GM19239 (cell line): ENCODE measurements around the gene PRDX6.

Experiments used
- DNase-seq: peaks from one replicate; pipeline ENCODE4 v3.0.0; 2011; ENCODE audit warnings: low spot score; ENCODE audit not compliant: insufficient read length
- FAIRE-seq: peaks from 2 replicates; lab custom pipeline; 2011; peaks lifted over from hg19 to GRCh38; lab: Jason Lieb, UNC

The PRDX6 gene, protein sequence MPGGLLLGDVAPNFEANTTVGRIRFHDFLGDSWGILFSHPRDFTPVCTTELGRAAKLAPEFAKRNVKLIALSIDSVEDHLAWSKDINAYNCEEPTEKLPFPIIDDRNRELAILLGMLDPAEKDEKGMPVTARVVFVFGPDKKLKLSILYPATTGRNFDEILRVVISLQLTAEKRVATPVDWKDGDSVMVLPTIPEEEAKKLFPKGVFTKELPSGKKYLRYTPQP

DNA sequence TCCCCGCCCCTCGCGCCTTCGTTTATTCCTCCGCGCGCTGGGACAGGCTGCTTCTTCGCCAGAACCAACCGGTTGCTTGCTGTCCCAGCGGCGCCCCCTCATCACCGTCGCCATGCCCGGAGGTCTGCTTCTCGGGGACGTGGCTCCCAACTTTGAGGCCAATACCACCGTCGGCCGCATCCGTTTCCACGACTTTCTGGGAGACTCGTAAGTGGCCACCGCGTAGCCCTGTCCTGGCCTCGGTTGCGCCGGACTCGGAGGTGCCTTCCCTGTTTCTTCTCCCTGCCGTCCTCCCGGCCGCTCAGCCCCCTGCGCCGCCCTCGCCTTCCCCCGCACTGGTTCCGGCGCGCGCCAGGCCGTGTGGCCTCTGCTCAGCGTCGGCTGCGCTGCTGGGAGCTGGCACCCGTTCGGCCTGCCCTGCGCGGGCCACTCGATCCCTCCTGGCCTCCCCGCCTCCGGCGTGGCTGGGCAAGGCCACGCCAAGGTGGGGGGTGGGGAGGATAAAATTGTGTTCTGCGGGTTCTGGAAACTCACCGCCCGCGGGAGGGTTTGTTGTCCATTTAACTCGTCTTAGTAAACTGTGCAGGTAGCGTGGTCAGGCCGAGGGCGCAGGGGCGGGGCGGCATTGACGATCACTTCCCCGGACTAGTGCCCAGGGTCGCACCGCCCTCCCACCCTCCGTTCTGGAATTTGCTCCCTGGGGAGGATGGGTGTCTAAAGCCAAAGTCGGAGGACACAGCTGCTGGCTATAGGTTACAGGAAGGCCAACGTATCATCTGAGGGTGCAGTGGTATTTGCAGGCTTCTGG is at the start of gene PRDX6:
PRDX6 (plus strand) TSS at position 50 of the 808 bp plus-strand sequence; CDS start at position 113, 63 bp downstream.
- FAIRE-seq (no peak), DNase-seq (peak; percentile 86)

DNA sequence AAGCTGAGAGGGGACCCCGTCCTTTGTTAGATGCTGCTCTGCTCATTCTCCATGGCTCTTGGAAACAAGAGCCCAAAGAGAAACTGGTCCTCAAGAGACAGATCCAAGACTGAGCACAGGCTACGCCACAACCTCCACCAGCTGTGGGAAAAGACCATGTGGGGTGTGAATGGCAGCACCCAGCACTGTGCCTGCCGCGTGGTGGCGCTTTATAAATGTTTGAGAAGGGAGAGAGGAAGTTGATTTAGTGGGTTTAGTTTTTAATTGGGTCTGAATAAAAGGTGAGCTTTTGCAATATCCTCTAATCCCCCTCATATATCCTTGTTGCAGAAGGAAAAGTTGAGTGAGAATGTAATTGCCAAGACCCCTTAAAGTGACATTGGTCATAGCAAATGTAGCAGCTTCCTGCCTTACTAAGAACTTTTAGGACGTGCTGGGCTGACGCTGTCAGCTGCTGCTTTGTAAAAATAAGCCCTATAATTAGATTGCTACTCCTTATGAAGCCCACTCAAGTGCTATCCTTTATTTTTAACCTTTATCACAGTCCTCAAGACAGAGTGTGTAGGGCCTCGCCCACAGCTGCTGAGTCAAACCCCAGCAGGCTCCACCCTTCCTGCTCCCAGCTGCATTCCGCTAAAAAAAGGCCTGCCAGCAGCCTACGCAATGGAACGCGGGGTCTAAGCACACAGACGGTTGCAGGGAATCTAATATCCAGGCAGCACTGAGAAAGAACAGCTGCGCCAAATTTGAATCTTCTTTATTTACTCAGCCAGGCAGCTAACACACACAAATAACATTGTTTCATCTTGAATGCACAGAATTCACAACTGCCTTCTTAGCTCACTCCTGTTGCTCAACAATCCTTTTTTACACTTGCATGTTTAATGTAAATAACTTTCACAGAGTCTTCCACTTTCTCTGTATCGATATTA is 47.4 kb upstream of the PRDX6 start:
- peak; percentile 89 for FAIRE-seq
- no peak for DNase-seq

DNA sequence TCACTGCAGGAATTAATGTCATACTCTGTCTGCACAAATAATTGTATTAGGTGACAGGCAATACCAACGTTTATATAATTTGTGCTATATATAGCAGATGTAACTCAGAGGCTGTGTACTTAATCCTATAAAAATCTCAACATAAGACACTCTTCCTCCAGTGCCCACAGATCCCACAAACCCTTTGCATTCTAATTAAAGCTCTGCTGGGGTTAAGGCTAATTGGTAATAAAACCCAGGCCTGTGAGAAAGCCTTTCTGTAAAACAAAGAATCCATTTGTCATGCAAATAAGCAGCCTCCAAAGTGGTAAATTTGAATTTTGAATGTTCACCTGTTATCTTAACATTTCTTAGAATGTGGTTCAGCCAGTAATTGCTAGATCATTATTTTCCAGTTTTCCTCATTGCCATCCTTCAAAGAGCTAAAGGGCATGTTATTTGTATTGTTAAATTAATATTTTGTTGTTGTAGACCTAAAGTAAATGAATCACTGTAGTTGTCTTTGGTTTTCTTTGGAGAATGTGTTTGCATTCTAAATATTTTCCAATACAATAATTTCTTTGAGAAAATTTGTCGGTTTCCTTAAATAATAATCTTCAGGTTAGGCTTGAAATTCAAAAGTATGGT is 46.3 kb upstream of the PRDX6 start:
- FAIRE-seq (no peak), DNase-seq (no peak)

DNA sequence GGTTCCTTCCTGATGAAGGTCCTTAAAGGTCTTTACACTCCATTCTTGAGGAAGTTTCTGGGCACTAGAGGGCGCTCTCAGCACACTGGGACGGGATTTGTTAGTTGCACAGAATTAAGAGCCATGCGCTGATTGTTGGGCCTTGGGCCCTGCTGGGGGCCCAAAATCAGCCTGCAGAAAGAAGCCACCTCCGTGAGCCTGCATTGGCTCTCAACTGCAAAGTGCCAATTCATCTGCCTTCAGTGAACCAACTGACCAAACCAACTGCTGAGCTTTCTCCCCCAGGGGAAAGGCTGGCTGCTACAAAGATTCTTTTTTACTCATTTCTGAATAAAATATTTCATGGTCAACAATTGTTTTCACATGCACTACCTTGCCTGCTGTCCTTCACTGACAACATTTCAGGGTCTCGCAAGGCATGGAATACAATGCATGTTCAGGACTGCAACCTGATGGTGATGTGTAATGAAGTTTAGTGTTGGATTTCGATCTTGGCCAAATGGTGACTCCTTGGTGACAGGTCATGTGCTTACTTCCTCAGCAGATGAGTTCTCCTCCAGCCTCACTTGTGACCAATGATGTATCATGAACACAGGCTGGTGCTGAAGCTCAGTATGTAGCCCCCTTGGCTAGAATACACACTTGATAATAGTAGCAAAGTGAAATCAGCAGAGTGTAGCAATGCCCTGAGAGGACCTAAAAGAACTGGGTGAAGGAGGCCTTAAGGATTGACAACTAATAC is 45.7 kb upstream of the PRDX6 start:
- peak; percentile 86 for FAIRE-seq

DNA sequence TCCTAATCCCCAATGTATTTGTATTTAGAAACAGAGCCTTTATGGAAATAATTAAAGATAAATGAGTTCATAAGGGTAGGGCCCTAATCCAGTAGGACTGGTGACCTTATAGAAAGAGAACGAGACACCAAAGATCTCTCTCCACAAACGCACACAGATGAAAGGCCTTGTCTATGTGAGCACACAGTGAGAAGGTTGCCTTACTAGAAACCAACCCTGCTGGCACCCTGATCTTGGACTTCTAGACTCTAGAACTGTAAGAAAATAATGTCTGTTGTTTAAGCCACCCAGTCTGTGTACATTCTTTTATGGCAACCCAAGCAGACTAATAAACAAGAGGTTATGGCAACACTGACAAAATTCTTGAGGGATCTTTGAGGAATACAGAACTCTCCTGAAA is 44.8 kb upstream of the PRDX6 start:
- DNase-seq (no peak), FAIRE-seq (no peak)

More for the DNA sequence above, 45.7 kb upstream of the PRDX6 start:
- DNase-seq, result no peak

DNA sequence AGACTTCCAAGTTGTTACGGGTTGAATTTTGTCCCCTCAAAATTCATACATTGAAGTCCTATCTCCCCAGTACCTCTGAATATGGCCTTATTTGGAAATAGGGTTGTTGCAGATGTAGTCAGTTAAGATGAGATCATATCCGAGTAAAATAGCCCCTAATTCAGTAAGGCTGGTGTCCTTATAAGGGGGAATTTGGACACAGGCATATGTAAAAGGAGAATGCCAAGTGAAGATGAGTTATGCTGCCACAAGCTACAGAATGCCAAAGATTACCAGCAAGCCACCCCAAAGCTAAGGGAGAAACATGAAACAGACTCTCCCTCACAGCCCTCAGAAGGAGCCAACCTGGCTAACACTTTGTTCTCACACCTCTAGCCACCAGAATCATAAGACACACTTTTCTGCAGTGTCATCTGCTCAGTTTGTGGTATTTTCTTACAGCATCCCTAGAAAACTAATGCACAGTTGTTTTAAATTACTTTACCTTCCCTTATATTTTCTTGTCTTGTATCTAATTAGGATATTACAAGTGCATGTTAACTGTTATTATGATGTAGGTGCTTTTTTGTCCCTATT is 43.3 kb upstream of the PRDX6 start:
- DNase-seq (no peak), FAIRE-seq (no peak)

DNA sequence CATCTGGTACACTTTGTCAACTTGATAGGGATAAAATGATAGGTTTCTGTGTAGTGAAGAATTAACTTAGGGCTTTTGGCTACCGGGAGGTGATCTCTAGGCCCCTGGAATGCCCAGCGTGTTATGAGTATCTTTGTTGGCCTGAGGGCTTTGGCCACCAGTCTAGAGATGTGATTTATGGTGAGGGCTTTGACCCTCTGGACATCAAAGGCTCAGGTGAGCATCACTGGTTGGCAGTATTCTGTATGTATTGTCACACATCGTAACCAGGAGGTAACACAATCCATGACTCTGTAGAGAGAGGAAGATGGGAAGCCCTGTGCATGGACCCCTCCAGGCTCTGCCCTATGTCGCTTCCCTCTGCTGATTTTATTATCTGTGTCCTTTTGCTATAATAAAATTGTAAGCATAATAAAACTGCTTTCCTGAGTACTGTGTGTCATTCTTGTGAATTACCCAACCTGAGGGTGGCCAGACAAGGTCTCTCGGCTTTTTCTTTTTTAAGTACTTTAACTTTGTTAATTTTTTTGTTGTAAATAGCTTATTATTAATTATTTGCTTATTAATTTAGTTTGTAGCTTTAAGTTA is 40.2 kb upstream of the PRDX6 start:
- no peak for FAIRE-seq
- DNase-seq, result no peak

DNA sequence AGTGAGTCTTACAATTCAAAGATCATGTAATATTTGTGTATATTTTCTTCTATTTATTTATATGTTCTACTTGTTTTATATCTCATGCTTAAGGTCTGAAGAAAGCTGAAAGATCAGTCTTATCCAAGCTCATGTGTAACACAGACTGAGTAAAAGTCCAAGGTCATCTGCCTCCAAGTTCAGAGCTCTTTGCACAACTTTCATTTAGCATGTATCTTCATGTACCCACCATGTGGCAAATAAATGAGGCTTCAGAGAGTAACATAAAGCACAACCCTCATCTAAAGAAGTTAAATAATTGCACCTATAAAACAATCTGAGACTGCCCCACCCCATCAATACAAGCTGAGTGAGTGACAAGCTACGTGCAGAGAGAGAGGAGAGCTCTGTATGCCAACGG is 38.5 kb upstream of the PRDX6 start:
- FAIRE-seq, result no peak

DNA sequence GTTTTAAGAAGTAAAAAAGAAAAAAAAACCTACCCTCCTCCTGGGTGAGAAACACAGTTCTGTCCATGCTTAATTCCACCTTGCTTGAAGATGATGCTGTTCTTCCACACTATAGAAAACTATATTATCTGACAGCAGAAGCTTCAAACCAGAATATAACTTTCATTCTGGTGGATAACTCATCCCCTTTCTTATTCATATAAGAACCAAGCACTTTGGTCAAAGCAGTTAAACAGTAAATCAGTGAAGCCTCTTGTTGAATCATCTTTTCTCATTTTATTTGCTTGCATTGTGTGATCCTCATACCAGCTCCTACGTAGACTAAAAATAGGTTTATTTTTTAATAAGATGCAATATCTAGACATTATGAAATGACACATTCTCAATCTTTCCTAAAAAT is 36.7 kb upstream of the PRDX6 start:
- FAIRE-seq, result no peak

More for the DNA sequence above, 38.5 kb upstream of the PRDX6 start:
- DNase-seq, result no peak

DNA sequence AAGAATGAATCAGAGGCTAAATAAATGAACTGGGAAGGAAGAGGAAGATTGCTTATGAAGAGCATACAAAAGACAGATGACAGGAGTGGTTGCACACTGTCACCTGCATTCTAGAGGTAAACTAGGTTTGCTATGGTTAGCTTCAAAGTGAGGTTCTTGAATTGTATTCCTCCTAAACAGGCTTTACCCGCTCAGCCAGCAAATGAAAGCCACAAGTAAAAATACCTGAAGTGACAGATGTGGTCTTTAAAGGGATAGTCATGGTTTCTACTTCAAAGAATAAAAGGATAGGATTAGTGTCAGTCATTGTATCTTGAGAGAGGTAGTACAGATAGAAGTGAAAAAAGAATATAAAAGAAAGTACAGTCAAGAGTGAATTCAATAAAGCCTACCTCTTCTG is 32.4 kb upstream of the PRDX6 start:
- DNase-seq (no peak), FAIRE-seq (peak; percentile 76)

More for the DNA sequence above, 36.7 kb upstream of the PRDX6 start:
- DNase-seq, result no peak

DNA sequence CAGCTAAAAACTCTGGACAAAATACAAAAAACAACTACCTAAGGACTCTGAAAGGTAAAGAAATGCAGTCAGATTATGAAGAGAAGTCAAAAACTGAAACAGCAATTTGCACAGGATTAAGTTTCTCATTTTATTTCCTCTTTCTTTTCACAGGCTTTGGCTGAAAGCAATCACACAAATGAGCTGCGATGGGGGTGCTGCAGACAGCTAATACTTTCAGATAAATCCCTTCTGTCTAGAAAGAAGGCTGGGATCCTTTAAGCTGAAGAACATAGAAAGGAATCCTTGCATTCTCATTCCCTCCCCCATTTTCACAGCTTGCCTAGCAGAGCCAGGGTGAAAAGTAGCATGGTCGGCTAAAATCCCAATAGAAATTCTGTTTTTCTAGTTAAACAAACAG is 32.0 kb upstream of the PRDX6 start:
- no peak for DNase-seq
- FAIRE-seq, result peak; percentile 40

DNA sequence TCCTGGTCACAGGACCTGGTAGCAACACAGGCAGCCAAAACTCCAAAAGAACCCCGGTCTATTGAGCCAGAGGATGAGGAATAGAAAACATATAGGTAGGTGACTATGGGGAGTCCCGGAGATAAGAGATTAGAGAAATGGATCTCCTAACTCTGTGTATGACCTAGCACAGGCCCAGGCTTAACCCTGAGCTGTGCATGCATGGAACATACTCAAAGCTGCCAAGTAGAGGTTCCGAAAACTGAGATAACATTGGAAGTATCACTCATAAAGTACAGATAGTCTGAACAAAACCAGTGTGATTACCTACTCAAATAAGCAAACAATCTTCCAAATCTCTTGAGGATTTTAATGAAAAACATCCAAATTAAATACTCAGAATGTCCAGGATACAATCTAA is 31.5 kb upstream of the PRDX6 start:
- FAIRE-seq (no peak), DNase-seq (no peak)

DNA sequence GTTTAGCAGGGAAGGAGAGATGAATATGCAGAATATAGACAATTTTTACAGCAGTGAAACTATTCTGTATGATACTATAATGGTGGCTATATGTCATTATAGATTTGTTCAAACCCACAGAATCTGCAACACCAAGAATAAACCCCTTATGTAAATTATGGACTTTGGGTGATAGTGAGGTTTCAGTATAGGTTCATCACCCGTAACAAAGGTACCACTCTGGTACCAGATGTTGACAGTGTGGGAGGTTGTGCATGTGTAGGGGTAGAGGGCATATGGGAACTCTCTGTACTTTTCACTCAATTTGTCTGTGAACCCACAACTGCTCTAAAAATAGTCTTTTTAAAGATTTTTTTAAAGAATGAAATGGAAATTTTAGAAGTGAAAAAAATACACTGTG is 29.9 kb upstream of the PRDX6 start:
- DNase-seq, result no peak
- no peak for FAIRE-seq

DNA sequence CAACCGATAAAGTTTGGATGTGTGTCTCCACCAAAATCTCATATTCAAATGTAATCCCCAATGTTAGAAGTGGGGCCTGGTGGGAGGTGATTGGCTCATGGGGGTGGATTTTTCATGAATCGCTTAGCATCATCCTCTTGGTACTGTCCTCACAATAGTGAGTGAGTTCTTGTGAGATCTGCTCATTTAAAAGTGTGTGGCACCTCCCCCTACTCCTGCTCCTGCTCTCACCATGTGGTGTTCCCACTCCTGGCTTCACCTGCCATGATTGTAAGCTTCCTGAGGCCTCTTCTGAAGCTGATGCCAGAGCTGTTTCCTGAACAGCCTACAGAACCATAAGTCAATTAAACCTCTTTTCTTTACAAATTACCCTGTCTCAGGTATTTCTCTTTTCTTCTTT is 28.2 kb upstream of the PRDX6 start:
- no peak for DNase-seq
- no peak for FAIRE-seq

DNA sequence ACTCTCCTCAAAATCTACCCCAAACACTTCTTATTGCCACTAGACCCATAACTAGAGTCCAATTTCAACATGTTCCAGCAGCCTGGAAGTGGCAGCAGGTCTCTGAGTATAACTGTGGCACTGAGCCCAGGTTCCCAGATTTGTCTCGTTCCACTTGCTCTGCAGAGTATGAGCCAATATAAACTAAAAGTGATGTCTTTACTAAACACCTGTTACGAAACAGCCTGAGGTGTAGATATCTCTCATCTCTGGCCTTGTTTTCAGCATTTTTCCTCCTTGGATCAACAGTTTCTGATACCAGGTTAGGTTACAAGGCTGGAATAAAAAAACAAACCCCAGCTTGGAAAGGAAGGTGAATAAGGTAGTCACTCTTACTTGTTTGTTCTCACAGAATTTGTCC is 25.2 kb upstream of the PRDX6 start:
- FAIRE-seq (no peak), DNase-seq (no peak)

DNA sequence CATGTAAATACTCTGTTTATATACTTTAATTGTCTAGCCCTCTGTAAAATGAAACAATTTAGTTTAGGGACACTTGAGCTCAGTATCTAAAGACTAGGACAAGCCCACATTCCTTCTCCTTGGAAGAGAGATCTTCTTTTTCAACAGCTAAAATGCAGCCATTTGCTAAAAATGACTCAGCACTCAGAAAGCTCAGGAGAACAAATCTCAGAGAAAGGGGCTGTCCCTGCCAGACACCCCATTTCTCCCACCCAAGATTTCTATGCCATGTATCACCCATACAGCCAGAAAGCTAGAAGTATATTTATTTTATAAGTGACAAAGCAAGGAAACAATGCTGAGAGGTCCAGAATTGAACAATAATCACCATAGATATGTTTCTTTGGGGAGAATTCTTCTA is 23.2 kb upstream of the PRDX6 start:
- FAIRE-seq, result no peak
- no peak for DNase-seq

DNA sequence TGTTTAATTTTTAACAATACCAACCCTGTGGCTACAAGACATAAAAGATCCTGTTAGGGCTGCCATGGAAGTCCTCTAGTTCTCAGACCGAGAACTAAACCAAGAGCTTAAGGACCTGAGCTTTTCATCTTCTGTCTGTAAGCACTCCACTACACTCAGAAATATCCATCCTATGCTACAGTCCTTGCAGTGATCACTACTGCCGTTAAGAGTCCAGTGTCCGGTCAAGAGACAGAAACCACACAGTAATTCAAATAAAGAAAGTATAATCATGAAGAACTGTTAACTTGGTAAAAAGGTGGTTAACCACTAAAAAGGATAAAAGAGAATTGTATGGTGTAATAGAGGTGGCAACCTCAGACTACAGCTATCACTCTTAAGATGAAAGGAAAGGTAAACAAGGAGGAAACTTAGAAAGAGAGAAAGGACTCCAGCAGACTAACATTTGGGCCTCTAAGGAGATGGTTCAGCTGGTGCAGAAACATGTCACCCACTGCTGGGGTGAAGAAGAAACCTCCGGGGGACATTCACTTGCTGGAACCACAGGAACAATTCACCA is 22.1 kb upstream of the PRDX6 start:
- no peak for FAIRE-seq

DNA sequence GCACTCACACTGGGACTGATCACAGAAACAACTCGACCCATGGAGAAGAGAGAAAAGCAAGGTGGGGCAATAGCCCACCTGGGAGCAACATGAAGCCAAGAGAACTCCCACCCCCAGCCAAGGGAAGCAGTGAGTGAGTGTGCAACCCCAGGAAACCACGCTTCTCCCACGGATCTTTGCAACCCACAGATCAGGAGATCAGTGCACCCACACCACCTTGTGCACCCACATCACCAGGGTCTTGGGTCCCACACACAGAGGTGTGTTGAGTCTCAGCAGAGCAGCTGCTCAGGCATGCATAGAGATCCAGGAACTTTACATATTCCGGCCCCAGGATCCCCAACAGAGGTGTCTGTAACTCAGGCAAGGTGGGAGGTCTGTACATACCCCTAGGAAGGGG is 17.2 kb upstream of the PRDX6 start:
- no peak for FAIRE-seq
- DNase-seq, result no peak

More for the DNA sequence above, 22.1 kb upstream of the PRDX6 start:
- no peak for DNase-seq
